SK-N-SH (cell line): ENCODE measurements around the gene LYRM4. TPM values are rescaled to one million over a fixed set of nuclear protein-coding genes. Genes with fewer than 3 reads are reported as not detected.

Experiments
- CTCF ChIA-PET: fragments of 300-600, 350-600 bp; formaldehyde crosslinking; extraction: SDS; loops from one replicate; lab custom pipeline; 2021; lab: Yijun Ruan, JAX
- POLR2A ChIA-PET: fragments of 350-600 bp; sonication (Branson Sonifier 250); formaldehyde crosslinking; extraction: SDS; loops from one replicate; lab custom pipeline; 2020; ENCODE audit warnings: antibody characterized with exemption, inconsistent platforms; lab: Yijun Ruan, JAX
- DNase-seq: peaks from one replicate; pipeline ENCODE4 v3.0.0; 2012
- H2AFZ ChIP-seq: fragments of 200-600 bp; sonication (generic); 2 replicates; pipeline ENCODE4 v1.8.1; 2016; ENCODE audit warnings: antibody characterized with exemption, mild to moderate bottlenecking, low read depth
- H3F3A ChIP-seq: fragments of 200-600 bp; sonication (generic); replicated peaks from 2 replicates; pipeline ENCODE3; 2016; ENCODE audit warnings: antibody characterized with exemption, mild to moderate bottlenecking; ENCODE audit not compliant: insufficient read depth
- H3K27ac ChIP-seq, 2 experiments: fragments of 200-500 bp in 1 of 2; fragments of 200-600 bp in 1 of 2; sonication (Bioruptor generic) in 1 of 2; sonication (generic), shearing (Covaris generic) in 1 of 2; 2 replicates each; pipeline versions ENCODE4 v1.5.1 to v1.6.1; 2014 to 2016; ENCODE audit warnings: low read depth in 2 of 2, inconsistent platforms in 1 of 2, low read length in 1 of 2, mild to moderate bottlenecking in 1 of 2, mixed read lengths in 1 of 2
- H3K27me3 ChIP-seq: fragments of 200-600 bp; sonication (generic), shearing (Covaris generic); 2 replicates; pipeline ENCODE4 v1.6.1; 2016; ENCODE audit warnings: mixed run types; ENCODE audit not compliant: insufficient read depth
- H3K36me3 ChIP-seq, 2 experiments: fragments of 200-500 bp in 1 of 2; fragments of 200-600 bp in 1 of 2; sonication (Bioruptor generic) in 1 of 2; sonication (generic) in 1 of 2; replicated peaks in 1 of 2; 2 replicates each; pipeline versions ENCODE3 to v1.5.1; 2014 to 2016; ENCODE audit warnings: low read length in 1 of 2, mild to moderate bottlenecking in 1 of 2; ENCODE audit not compliant: insufficient read depth in 2 of 2, control insufficient read depth in 1 of 2
- H3K4me1 ChIP-seq, 2 experiments: fragments of 200-500 bp in 1 of 2; fragments of 200-600 bp in 1 of 2; sonication (Bioruptor generic) in 1 of 2; sonication (generic), shearing (Covaris generic) in 1 of 2; 2 replicates each; pipeline versions ENCODE4 v1.5.1 to v1.6.1; 2014 to 2016; ENCODE audit warnings: low read depth in 1 of 2, low read length in 1 of 2, mixed run types in 1 of 2; ENCODE audit not compliant: insufficient read depth in 2 of 2, control insufficient read depth in 1 of 2
- H3K4me2 ChIP-seq: fragments of 200-600 bp; sonication (generic), shearing (Covaris generic); 2 replicates; pipeline ENCODE4 v1.6.1; 2017; ENCODE audit warnings: mixed run types
- H3K4me3 ChIP-seq, 2 experiments: fragments of 200-500 bp in 1 of 2; fragments of 200-600 bp in 1 of 2; sonication (Bioruptor generic) in 1 of 2; sonication (generic), shearing (Covaris generic) in 1 of 2; 2 replicates each; pipeline versions ENCODE4 v1.5.1 to v1.8.1; 2014 to 2016; ENCODE audit warnings: low read depth in 2 of 2, inconsistent platforms in 1 of 2, low read length in 1 of 2, mild to moderate bottlenecking in 1 of 2, mixed read lengths in 1 of 2, moderate library complexity in 1 of 2
- H3K79me2 ChIP-seq: fragments of 200-600 bp; sonication (generic); 2 replicates; pipeline ENCODE4 v1.8.1; 2017; ENCODE audit warnings: mild to moderate bottlenecking; ENCODE audit not compliant: insufficient read depth
- H3K9ac ChIP-seq: fragments of 200-600 bp; sonication (generic); 2 replicates; pipeline ENCODE4 v1.6.1; 2017; ENCODE audit warnings: mixed run types
- H3K9me2 ChIP-seq: fragments of 200-600 bp; sonication (generic); 2 replicates; pipeline ENCODE4 v1.6.1; 2017; ENCODE audit warnings: mixed run types
- H3K9me3 ChIP-seq: fragments of 200-600 bp; sonication (generic); 2 replicates; pipeline ENCODE4 v1.6.1; 2017; ENCODE audit warnings: mixed run types, mild to moderate bottlenecking, moderate library complexity
- H4K20me1 ChIP-seq: fragments of 200-600 bp; sonication (generic); 2 replicates; pipeline ENCODE4 v1.6.1; 2017; ENCODE audit warnings: mild to moderate bottlenecking, mixed run types; ENCODE audit not compliant: insufficient read depth
- ELF1 ChIP-seq: IDR thresholded peaks from 2 replicates; pipeline ENCODE4 v1.4.0; 2012
- EP300 ChIP-seq, 2 experiments: IDR thresholded peaks; 2 replicates each; pipeline versions ENCODE4 v1.4.0 to v1.6.1; 2012; ENCODE audit warnings: borderline replicate concordance in 1 of 2, low read depth in 1 of 2, low read length in 1 of 2
- FOSL2 ChIP-seq: IDR thresholded peaks from 2 replicates; pipeline ENCODE4 v1.4.0; 2012; ENCODE audit warnings: low read depth, mild to moderate bottlenecking, moderate library complexity, borderline replicate concordance
- FOXJ3 ChIP-seq: sonication (generic); formaldehyde crosslinking; IDR thresholded peaks from 2 replicates; pipeline ENCODE4 v1.5.1; 2020; ENCODE audit warnings: mild to moderate bottlenecking, missing genetic modification reagents
- FOXM1 ChIP-seq: IDR thresholded peaks from 2 replicates; pipeline ENCODE4 v1.4.0; 2012; ENCODE audit warnings: low read depth, mild to moderate bottlenecking
- GABPA ChIP-seq: IDR thresholded peaks from 2 replicates; pipeline ENCODE4 v1.4.0; 2012; ENCODE audit warnings: low read depth, mild to moderate bottlenecking
- GATA2 ChIP-seq: sonication (generic); formaldehyde crosslinking; IDR thresholded peaks from 2 replicates; pipeline ENCODE4 v1.5.0; 2020; ENCODE audit warnings: mild to moderate bottlenecking, missing genetic modification reagents
- MAX ChIP-seq: IDR thresholded peaks from 2 replicates; pipeline ENCODE4 v1.4.0; 2012; ENCODE audit warnings: low read depth
- MEF2A ChIP-seq: IDR thresholded peaks from 2 replicates; pipeline ENCODE4 v1.4.0; 2012; ENCODE audit warnings: low read depth, borderline replicate concordance
- MXI1 ChIP-seq: IDR thresholded peaks from 2 replicates; pipeline ENCODE4 v1.6.1; 2012; ENCODE audit warnings: mild to moderate bottlenecking, low read depth, low read length, improper control_type of control experiment
- NFIC ChIP-seq: IDR thresholded peaks from 2 replicates; pipeline ENCODE4 v1.4.0; 2012; ENCODE audit warnings: borderline replicate concordance
- NRF1 ChIP-seq: IDR thresholded peaks from 2 replicates; pipeline ENCODE4 v1.6.1; 2012; ENCODE audit warnings: low read depth, mild to moderate bottlenecking, low read length
- PBX3 ChIP-seq: IDR thresholded peaks from 2 replicates; pipeline ENCODE4; 2012
- RAD21 ChIP-seq: IDR thresholded peaks from 2 replicates; pipeline ENCODE4 v1.6.1; 2012; ENCODE audit warnings: mild to moderate bottlenecking, low read length
- RFX5 ChIP-seq: IDR thresholded peaks from 2 replicates; pipeline ENCODE4 v1.6.1; 2012; ENCODE audit warnings: mild to moderate bottlenecking, improper control_type of control experiment, low read length
- SIN3A ChIP-seq: IDR thresholded peaks from 2 replicates; pipeline ENCODE4 v1.6.1; 2012; ENCODE audit warnings: low read depth, mild to moderate bottlenecking, low read length, moderate library complexity, borderline replicate concordance
- SMC3 ChIP-seq: IDR thresholded peaks from 2 replicates; pipeline ENCODE4 v1.6.1; 2012; ENCODE audit warnings: low read depth, low read length, improper control_type of control experiment
- USF1 ChIP-seq: IDR thresholded peaks from 2 replicates; pipeline ENCODE4 v1.4.0; 2012; ENCODE audit warnings: low read depth, borderline replicate concordance
- ZBTB33 ChIP-seq: IDR thresholded peaks from 2 replicates; pipeline ENCODE4 v1.4.0; 2012; ENCODE audit warnings: low read depth, borderline replicate concordance
- WGBS: methylation state at CpG from one replicate; pipeline ENCODE4 v1.1.6; 2017; ENCODE audit warnings: low lambda C conversion rate; 5-methylcytosine and 5-hydroxymethylcytosine counted together
- polyA plus RNA-seq, 3 experiments: library from polyadenylated mRNA; depleted of rRNA; stranded (reverse); fragments of >200 nt; gene quantifications; 2 replicates each; pipeline ENCODE4 v1.2.3, GENCODE V29; 2012
- TF ChIP-seq, protein P1 (sequence below): fragments of 200-600 bp; sonication (generic); IDR thresholded peaks from 2 replicates; pipeline ENCODE4 v1.6.1; 2017; ENCODE audit warnings: antibody characterized with exemption, mild to moderate bottlenecking, moderate library complexity

LYRM4 gene
- polyA plus RNA-seq, 1 of the 3 experiments (the other 2 are of a cell fraction) = 37.2 TPM

- no peaks in the 10 kb centered on the region for H3K27me3 ChIP-seq
- TF ChIP-seq SMC3 (no peak), USF1 (no peak), EP300 (IDR thresholded peaks at IDR 0.05; ENCODE audit: borderline replicate concordance in 1 of 2, low read depth in 1 of 2, low read length in 1 of 2) (no peak), FOXM1 (no peak), NRF1 (no peak), MXI1 (no peak)
- TF ChIP-seq, all 33 proteins: peak for 0
- Histone ChIP-seq H3K9me2 (no peaks in the 10 kb centered on the region), H3K9me3 (no peaks in the 10 kb centered on the region), H2AFZ (no peak overlapping the region), H3K27ac (no peak overlapping the region), H3K4me3 (no peak overlapping the region), H3F3A (no peaks in the 10 kb centered on the region), H3K4me2 (no peak overlapping the region), H4K20me1 (peaks cover 7% of the 10 kb centered on the region; the same call in 1 of the 2 replicates), H3K4me1 (no peaks in the 10 kb centered on the region; a peak in 1 of 4 replicates), H3K79me2 (peaks cover 21% of the 10 kb centered on the region), H3K36me3 (peaks cover 5 to 12% of the 10 kb centered on the region in 2 experiments), H3K9ac (no peak overlapping the region)
- DNase-seq = no peak
- 89% methylated on average over 12 of the region's 12 CpGs for WGBS
- POLR2A ChIA-PET = no interaction called here
- CTCF ChIA-PET = interaction anchor here (1.0 to 1.1 kb wide), 2 partner anchors 18 to 95 kb away, joined by 4 read pairs; no protein-coding TSS in a partner anchor
These were observed 17.7 kb downstream of the LYRM4 start for GRCh38 chr6:5243069-5243468.

GRCh38 chr6:5241252-5241651 is 19.5 kb downstream of the LYRM4 start:
- Histone ChIP-seq H4K20me1 (no peaks in the 10 kb centered on the region), H2AFZ (no peak overlapping the region), H3K4me2 (no peak overlapping the region), H3F3A (no peaks in the 10 kb centered on the region), H3K4me3 (no peak overlapping the region), H3K27me3 (no peaks in the 10 kb centered on the region), H3K4me1 (no peaks in the 10 kb centered on the region; a peak in 1 of 4 replicates), H3K79me2 (peaks cover 8% of the 10 kb centered on the region), H3K36me3 (peaks cover 5 to 12% of the 10 kb centered on the region in 2 experiments), H3K9ac (no peak overlapping the region), H3K9me2 (no peaks in the 10 kb centered on the region), H3K27ac (no peak overlapping the region), H3K9me3 (no peaks in the 10 kb centered on the region)
- CTCF ChIA-PET = interaction anchor here (1.0 kb wide), 1 partner anchor 11 kb away, joined by 3 read pairs; no protein-coding TSS in a partner anchor
- no peak for DNase-seq
- WGBS = 100% methylated on average over 2 of the region's 2 CpGs
- POLR2A ChIA-PET = no interaction called here
- TF ChIP-seq NFIC (no peak), SIN3A (no peak), RFX5 (no peak), FOXM1 (no peak), GABPA (no peak), MEF2A (no peak), FOSL2 (no peak), MAX (no peak), PBX3 (no peak), ELF1 (no peak), FOXJ3 (CRISPR knock-in tag) (no peak), RAD21 (no peak), ZBTB33 (no peak), GATA2 (no peak)
- TF ChIP-seq, protein P1, sequence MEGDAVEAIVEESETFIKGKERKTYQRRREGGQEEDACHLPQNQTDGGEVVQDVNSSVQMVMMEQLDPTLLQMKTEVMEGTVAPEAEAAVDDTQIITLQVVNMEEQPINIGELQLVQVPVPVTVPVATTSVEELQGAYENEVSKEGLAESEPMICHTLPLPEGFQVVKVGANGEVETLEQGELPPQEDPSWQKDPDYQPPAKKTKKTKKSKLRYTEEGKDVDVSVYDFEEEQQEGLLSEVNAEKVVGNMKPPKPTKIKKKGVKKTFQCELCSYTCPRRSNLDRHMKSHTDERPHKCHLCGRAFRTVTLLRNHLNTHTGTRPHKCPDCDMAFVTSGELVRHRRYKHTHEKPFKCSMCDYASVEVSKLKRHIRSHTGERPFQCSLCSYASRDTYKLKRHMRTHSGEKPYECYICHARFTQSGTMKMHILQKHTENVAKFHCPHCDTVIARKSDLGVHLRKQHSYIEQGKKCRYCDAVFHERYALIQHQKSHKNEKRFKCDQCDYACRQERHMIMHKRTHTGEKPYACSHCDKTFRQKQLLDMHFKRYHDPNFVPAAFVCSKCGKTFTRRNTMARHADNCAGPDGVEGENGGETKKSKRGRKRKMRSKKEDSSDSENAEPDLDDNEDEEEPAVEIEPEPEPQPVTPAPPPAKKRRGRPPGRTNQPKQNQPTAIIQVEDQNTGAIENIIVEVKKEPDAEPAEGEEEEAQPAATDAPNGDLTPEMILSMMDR = no peak
